ENCODE data around the gene TGFBR1. TPM values are rescaled to one million over a fixed set of nuclear protein-coding genes. Genes with fewer than 3 reads are reported as not detected.

TGFBR1 gene
- total RNA-seq, 1 donor from 2014 or later, result 203 TPM

- Histone ChIP-seq H3K9ac (ENCODE audit: low read length) (peak overlapping the region; percentile 50), H3K36me3 (ENCODE audit: insufficient read depth, low read length) (no peaks in the 10 kb centered on the region), H3K27ac (ENCODE audit: low read depth, low read length) (peak overlapping the region; percentile 71), H4K20me1 (ENCODE audit: insufficient read depth, low read length) (no peaks in the 10 kb centered on the region), H3K4me2 (ENCODE audit: low read length) (peak overlapping the region; percentile 60), H3K79me2 (ENCODE audit: insufficient read depth, low read length) (no peaks in the 10 kb centered on the region), H3K4me1 (ENCODE audit: insufficient read depth, low read length) (peaks cover 26% of the 10 kb centered on the region), H2AFZ (ENCODE audit: low read depth, low read length) (peak overlapping the region; percentile 8), H3K27me3 (ENCODE audit: insufficient read depth, low read length) (no peaks in the 10 kb centered on the region), H3K4me3 (ENCODE audit: insufficient read depth, low read depth, low read length) (no peak overlapping the region), H3K9me3 (ENCODE audit: insufficient read depth, low read depth, low read length) (no peaks in the 10 kb centered on the region)
- peaks cover 4% of the 10 kb centered on the region for H3K9me3 Mint-ChIP-seq (ENCODE audit: unreplicated experiment)
- peaks cover 2% of the 10 kb centered on the region for H3K27me3 Mint-ChIP-seq (ENCODE audit: low read depth, unreplicated experiment)
- peaks cover 30% of the 10 kb centered on the region for H3K4me1 Mint-ChIP-seq (ENCODE audit: low read depth, unreplicated experiment)
- TF ChIP-seq EZH2 (IDR thresholded peaks at IDR 0.05; ENCODE audit: insufficient read depth, low read length) (no peak), CTCF (IDR thresholded peaks at IDR 0.05; ENCODE audit: insufficient read depth, low read depth, low read length) (no peak)
- peaks cover 7% of the 10 kb centered on the region for H3K36me3 Mint-ChIP-seq (ENCODE audit: low read depth, unreplicated experiment)
- no peak for DNase-seq (ENCODE audit: low read depth)
- FAIRE-seq, result no peak
- no peak overlapping the region for H3K27ac Mint-ChIP-seq (ENCODE audit: unreplicated experiment)
- no peak overlapping the region for H3K4me3 Mint-ChIP-seq (ENCODE audit: unreplicated experiment)
Measured at GRCh38 chr9:99074902-99075245, 30.0 kb upstream of the TGFBR1 start.

- no peak overlapping the region for H3K27ac Mint-ChIP-seq (ENCODE audit: unreplicated experiment)
- Histone ChIP-seq H3K79me2 (ENCODE audit: insufficient read depth, low read length) (no peaks in the 10 kb centered on the region), H4K20me1 (ENCODE audit: insufficient read depth, low read length) (no peaks in the 10 kb centered on the region), H3K9ac (ENCODE audit: low read length) (peak overlapping the region; percentile 50), H3K4me2 (ENCODE audit: low read length) (peak overlapping the region; percentile 60), H3K36me3 (ENCODE audit: insufficient read depth, low read length) (no peaks in the 10 kb centered on the region), H3K4me1 (ENCODE audit: insufficient read depth, low read length) (peaks cover 26% of the 10 kb centered on the region), H3K4me3 (ENCODE audit: insufficient read depth, low read depth, low read length) (no peak overlapping the region), H3K27me3 (ENCODE audit: insufficient read depth, low read length) (no peaks in the 10 kb centered on the region), H3K27ac (ENCODE audit: low read depth, low read length) (peak overlapping the region; percentile 71), H3K9me3 (ENCODE audit: insufficient read depth, low read depth, low read length) (no peaks in the 10 kb centered on the region), H2AFZ (ENCODE audit: low read depth, low read length) (peak overlapping the region; percentile 8)
- H3K4me1 Mint-ChIP-seq (ENCODE audit: low read depth, unreplicated experiment), result peaks cover 30% of the 10 kb centered on the region
- FAIRE-seq (no peak), DNase-seq (ENCODE audit: low read depth) (no peak)
- peaks cover 4% of the 10 kb centered on the region for H3K9me3 Mint-ChIP-seq (ENCODE audit: unreplicated experiment)
- H3K36me3 Mint-ChIP-seq (ENCODE audit: low read depth, unreplicated experiment), result peaks cover 7% of the 10 kb centered on the region
- TF ChIP-seq EZH2 (IDR thresholded peaks at IDR 0.05; ENCODE audit: insufficient read depth, low read length), result no peak
- TF ChIP-seq CTCF (IDR thresholded peaks at IDR 0.05; ENCODE audit: insufficient read depth, low read depth, low read length), result no peak
- no peak overlapping the region for H3K4me3 Mint-ChIP-seq (ENCODE audit: unreplicated experiment)
- H3K27me3 Mint-ChIP-seq (ENCODE audit: low read depth, unreplicated experiment), result peaks cover 2% of the 10 kb centered on the region
Measured at GRCh38 chr9:99075246-99075912, 29.5 kb upstream of the TGFBR1 start.

GRCh38 chr9:99076030-99076429 lies 28.9 kb upstream of the TGFBR1 start:
- peaks cover 4% of the 10 kb centered on the region for H3K9me3 Mint-ChIP-seq (ENCODE audit: unreplicated experiment)

More at GRCh38 chr9:99076030-99076429, 28.9 kb upstream of the TGFBR1 start:
- no peaks in the 10 kb centered on the region for H3K79me2 ChIP-seq (ENCODE audit: insufficient read depth, low read length)
- no peak for TF ChIP-seq EZH2 (IDR thresholded peaks at IDR 0.05; ENCODE audit: insufficient read depth, low read length)
- TF ChIP-seq CTCF (IDR thresholded peaks at IDR 0.05; ENCODE audit: insufficient read depth, low read depth, low read length), result no peak
- FAIRE-seq (no peak), DNase-seq (ENCODE audit: low read depth) (no peak)
- H3K4me1 ChIP-seq (ENCODE audit: insufficient read depth, low read length), result peaks cover 22% of the 10 kb centered on the region
- no peak overlapping the region for H3K4me3 Mint-ChIP-seq (ENCODE audit: unreplicated experiment)
- H2AFZ ChIP-seq (ENCODE audit: low read depth, low read length), result no peak overlapping the region
- peaks cover 5% of the 10 kb centered on the region for H3K36me3 Mint-ChIP-seq (ENCODE audit: low read depth, unreplicated experiment)
- H4K20me1 ChIP-seq (ENCODE audit: insufficient read depth, low read length), result no peaks in the 10 kb centered on the region
- H3K27ac Mint-ChIP-seq (ENCODE audit: unreplicated experiment), result no peak overlapping the region
- no peaks in the 10 kb centered on the region for H3K9me3 ChIP-seq (ENCODE audit: insufficient read depth, low read depth, low read length)
- no peak overlapping the region for H3K4me3 ChIP-seq (ENCODE audit: insufficient read depth, low read depth, low read length)
- H3K27ac ChIP-seq (ENCODE audit: low read depth, low read length), result no peak overlapping the region
- H3K27me3 ChIP-seq (ENCODE audit: insufficient read depth, low read length), result no peaks in the 10 kb centered on the region
- H3K36me3 ChIP-seq (ENCODE audit: insufficient read depth, low read length), result no peaks in the 10 kb centered on the region
- no peak overlapping the region for H3K9ac ChIP-seq (ENCODE audit: low read length)
- H3K4me1 Mint-ChIP-seq (ENCODE audit: low read depth, unreplicated experiment), result peaks cover 25% of the 10 kb centered on the region
- H3K4me2 ChIP-seq (ENCODE audit: low read length), result no peak overlapping the region
- peaks cover 2% of the 10 kb centered on the region for H3K27me3 Mint-ChIP-seq (ENCODE audit: low read depth, unreplicated experiment)
